AG09309 (cell line): ENCODE measurements around the gene INSYN2A.

Source experiments
- DNase-seq: peaks from one replicate; pipeline ENCODE4 v3.0.0-alpha.2; 2010; ENCODE audit warnings: low read depth
- H3K4me3 ChIP-seq: 2 replicates; pipeline ENCODE4 v1.5.1; 2011; ENCODE audit warnings: mild to moderate bottlenecking, low read depth, low read length, moderate library complexity; ENCODE audit not compliant: control insufficient read depth
- CTCF ChIP-seq: IDR thresholded peaks from 2 replicates; pipeline ENCODE4 v1.5.1; 2011; ENCODE audit warnings: mild to moderate bottlenecking, low read depth, low read length, inconsistent platforms; ENCODE audit not compliant: insufficient read depth, control insufficient read depth; ENCODE audit errors: missing control alignments

The INSYN2A gene

GRCh38 chr10:127228195-127228787, 31.9 kb upstream of the INSYN2A start:
- TF ChIP-seq CTCF = no peak
- DNase-seq = no peak
- H3K4me3 ChIP-seq = no peak overlapping the region

- H3K4me3 ChIP-seq = no peak overlapping the region
- DNase-seq = no peak
- no peak for TF ChIP-seq CTCF
Observed at GRCh38 chr10:127227663-127228062, 31.3 kb upstream of the INSYN2A start.

- TF ChIP-seq CTCF = no peak
- no peak overlapping the region for H3K4me3 ChIP-seq
- DNase-seq = no peak
Observed at GRCh38 chr10:127227027-127227426, 30.6 kb upstream of the INSYN2A start.

GRCh38 chr10:127221281-127221680, 24.9 kb upstream of the INSYN2A start:
- TF ChIP-seq CTCF = no peak
- no peak for DNase-seq
- no peak overlapping the region for H3K4me3 ChIP-seq

GRCh38 chr10:127218658-127219057, 22.3 kb upstream of the INSYN2A start:
- TF ChIP-seq CTCF = no peak
- H3K4me3 ChIP-seq = no peak overlapping the region
- no peak for DNase-seq

- no peak overlapping the region for H3K4me3 ChIP-seq
- no peak for TF ChIP-seq CTCF
- DNase-seq = no peak
Observed at GRCh38 chr10:127216786-127217185, 20.4 kb upstream of the INSYN2A start.

GRCh38 chr10:127216274-127216673, 19.9 kb upstream of the INSYN2A start:
- no peak for TF ChIP-seq CTCF

More at GRCh38 chr10:127216274-127216673, 19.9 kb upstream of the INSYN2A start:
- no peak for DNase-seq
- no peak overlapping the region for H3K4me3 ChIP-seq
